ENCODE measurements around the gene CBX3.

DNA sequence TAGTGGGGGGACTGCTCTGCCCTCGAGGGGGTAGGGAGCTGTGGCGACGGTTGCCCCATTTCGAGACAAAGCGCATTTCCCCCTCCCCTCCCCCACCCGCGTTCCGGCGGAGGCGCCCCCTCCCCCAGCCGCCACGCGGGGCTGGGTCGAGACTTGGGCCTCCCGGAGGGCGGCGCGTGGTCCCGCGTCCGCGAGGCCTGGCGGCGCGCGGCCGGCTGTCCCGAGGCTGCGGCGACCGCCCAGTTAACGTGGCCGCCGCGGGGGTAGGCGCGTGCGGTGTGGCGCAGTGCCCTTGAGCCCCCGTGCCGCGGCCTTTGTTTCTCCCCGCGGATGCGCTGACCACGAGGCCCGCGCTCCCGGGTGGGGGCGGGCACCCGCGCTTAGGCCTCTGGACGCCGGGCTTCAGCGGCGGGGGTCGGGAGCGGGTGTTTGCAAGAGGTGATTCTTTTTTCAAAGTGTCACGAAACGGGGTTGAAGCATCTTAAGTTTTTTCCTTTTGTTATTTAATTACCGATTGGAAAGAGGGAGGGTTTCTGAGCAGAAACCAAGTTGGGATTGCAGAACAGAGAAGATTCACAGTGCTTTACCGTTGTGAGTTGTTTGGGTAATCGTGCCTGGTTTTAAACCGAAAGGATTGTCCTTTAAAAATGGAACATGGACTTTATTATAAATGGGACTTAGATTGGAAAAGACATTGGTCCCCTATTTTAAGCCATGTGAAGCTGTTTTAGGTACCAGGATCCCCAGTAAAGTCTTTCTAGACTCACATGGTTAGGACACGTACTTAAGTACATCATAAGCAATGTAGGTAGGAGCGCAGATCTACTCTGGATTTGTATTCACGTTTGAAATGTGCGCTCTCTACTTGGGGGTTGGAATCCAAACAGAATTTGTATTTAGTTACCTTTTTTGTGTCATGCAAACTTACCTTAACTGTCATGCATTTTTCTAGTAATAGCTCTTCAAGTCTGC lies 760 bp downstream of the CBX3 start:
- TF ChIP-seq, protein P1, sequence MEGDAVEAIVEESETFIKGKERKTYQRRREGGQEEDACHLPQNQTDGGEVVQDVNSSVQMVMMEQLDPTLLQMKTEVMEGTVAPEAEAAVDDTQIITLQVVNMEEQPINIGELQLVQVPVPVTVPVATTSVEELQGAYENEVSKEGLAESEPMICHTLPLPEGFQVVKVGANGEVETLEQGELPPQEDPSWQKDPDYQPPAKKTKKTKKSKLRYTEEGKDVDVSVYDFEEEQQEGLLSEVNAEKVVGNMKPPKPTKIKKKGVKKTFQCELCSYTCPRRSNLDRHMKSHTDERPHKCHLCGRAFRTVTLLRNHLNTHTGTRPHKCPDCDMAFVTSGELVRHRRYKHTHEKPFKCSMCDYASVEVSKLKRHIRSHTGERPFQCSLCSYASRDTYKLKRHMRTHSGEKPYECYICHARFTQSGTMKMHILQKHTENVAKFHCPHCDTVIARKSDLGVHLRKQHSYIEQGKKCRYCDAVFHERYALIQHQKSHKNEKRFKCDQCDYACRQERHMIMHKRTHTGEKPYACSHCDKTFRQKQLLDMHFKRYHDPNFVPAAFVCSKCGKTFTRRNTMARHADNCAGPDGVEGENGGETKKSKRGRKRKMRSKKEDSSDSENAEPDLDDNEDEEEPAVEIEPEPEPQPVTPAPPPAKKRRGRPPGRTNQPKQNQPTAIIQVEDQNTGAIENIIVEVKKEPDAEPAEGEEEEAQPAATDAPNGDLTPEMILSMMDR (IDR thresholded peaks at IDR 0.05): no peak
- no peak for TF ChIP-seq POLR2A (IDR thresholded peaks at IDR 0.05)

All from heart left ventricle (tissue), 13 donors.